Measurements from ENCODE around the gene ME1. TPM values are rescaled to one million over a fixed set of nuclear protein-coding genes. Genes with fewer than 3 reads are reported as not detected.
"Not testable (repeated sequence)": the region's sequence is repeated elsewhere in the genome, so short reads cannot be mapped to it uniquely, and the experiment has no call there.

Gene ME1
- total RNA-seq, 1 donor from 2014 or later, result 17.9 TPM

- intact Hi-C loops (cut with DNase I), result no loop called here
- DNase-seq (ENCODE audit: low spot score), result no peak
Observed at GRCh38 chr6:83202031-83202430, 228.8 kb downstream of the ME1 start.

GRCh38 chr6:83199863-83200225, 231.0 kb downstream of the ME1 start:
- DNase-seq (ENCODE audit: low spot score), result no peak
- intact Hi-C loops (cut with DNase I), result loop anchor here (10.0 kb wide), 1 partner anchor 955 kb away; the partner anchor contains the start of gene IBTK

GRCh38 chr6:83199173-83199862, 231.5 kb downstream of the ME1 start:
- DNase-seq (ENCODE audit: low spot score), result no peak
- intact Hi-C loops (cut with DNase I), result loop anchor here (10.0 kb wide), 1 partner anchor 955 kb away; the partner anchor contains the start of gene IBTK

- DNase-seq (ENCODE audit: low spot score), result no peak
- intact Hi-C loops (cut with DNase I), result loop anchor here (10.0 kb wide), 1 partner anchor 954 kb away; the partner anchor contains the start of gene IBTK
Observed at GRCh38 chr6:83198486-83199172, 232.2 kb downstream of the ME1 start.

GRCh38 chr6:83193747-83194566, 236.9 kb downstream of the ME1 start:
- DNase-seq (ENCODE audit: low spot score), result no peak
- intact Hi-C loops (cut with DNase I), result loop anchor here (5.0 to 10.0 kb wide), 2 partner anchors 127 to 949 kb away; partner anchors contain the start of genes DOP1A, IBTK and UBE3D

- intact Hi-C loops (cut with DNase I), result loop anchor here (5.0 to 10.0 kb wide), 2 partner anchors 126 to 948 kb away; partner anchors contain the start of genes DOP1A, IBTK and UBE3D
- peak; percentile 95 for DNase-seq (ENCODE audit: low spot score)
Observed at GRCh38 chr6:83192871-83193746, 237.7 kb downstream of the ME1 start, which contains the start of the genes PGM3 and RWDD2A. Gene PGM3, minus strand, starts transcription at chr6:83193265. Its CDS starts 2,253 bp downstream, at chr6:83191012. Gene RWDD2A, plus strand, starts transcription at chr6:83193357. Its CDS starts 1,095 bp downstream, at chr6:83194452.

- DNase-seq (ENCODE audit: low spot score), result no peak
- intact Hi-C loops (cut with DNase I), result loop anchor here (5.0 to 10.0 kb wide), 2 partner anchors 125 to 948 kb away; partner anchors contain the start of genes DOP1A, IBTK and UBE3D
Observed at GRCh38 chr6:83192456-83192855, 238.4 kb downstream of the ME1 start.

GRCh38 chr6:83191974-83192373, 238.9 kb downstream of the ME1 start:
- intact Hi-C loops (cut with DNase I), result loop anchor here (5.0 to 10.0 kb wide), 2 partner anchors 125 to 947 kb away; partner anchors contain the start of genes DOP1A, IBTK and UBE3D
- not testable (repeated sequence) for DNase-seq (ENCODE audit: low spot score)

- DNase-seq (ENCODE audit: low spot score), result no peak
- intact Hi-C loops (cut with DNase I), result loop anchor here (5.0 to 10.0 kb wide), 2 partner anchors 123 to 946 kb away; partner anchors contain the start of genes DOP1A, IBTK and UBE3D
Observed at GRCh38 chr6:83190626-83191025, 240.2 kb downstream of the ME1 start.

GRCh38 chr6:83188501-83188900, 242.3 kb downstream of the ME1 start:
- DNase-seq (ENCODE audit: low spot score), result no peak
- intact Hi-C loops (cut with DNase I), result loop anchor here (10.0 kb wide), 1 partner anchor 234 kb away; no protein-coding TSS in a partner anchor

- DNase-seq (ENCODE audit: low spot score), result no peak
- intact Hi-C loops (cut with DNase I), result loop anchor here (10.0 kb wide), 1 partner anchor 230 kb away; no protein-coding TSS in a partner anchor
Observed at GRCh38 chr6:83185096-83185495, 245.8 kb downstream of the ME1 start.

- intact Hi-C loops (cut with DNase I), result loop anchor here (10.0 kb wide), 1 partner anchor 228 kb away; no protein-coding TSS in a partner anchor
- no peak for DNase-seq (ENCODE audit: low spot score)
Observed at GRCh38 chr6:83183082-83183828, 247.6 kb downstream of the ME1 start.

- DNase-seq (ENCODE audit: low spot score), result no peak
- intact Hi-C loops (cut with DNase I), result loop anchor here (10.0 kb wide), 1 partner anchor 227 kb away; no protein-coding TSS in a partner anchor
Observed at GRCh38 chr6:83182114-83182513, 248.7 kb downstream of the ME1 start.

- intact Hi-C loops (cut with DNase I), result loop anchor here (10.0 kb wide), 1 partner anchor 226 kb away; no protein-coding TSS in a partner anchor
Observed at GRCh38 chr6:83180426-83180950, 250.4 kb downstream of the ME1 start.

GRCh38 chr6:83176246-83176645, 254.6 kb downstream of the ME1 start:
- intact Hi-C loops (cut with DNase I), result no loop called here

More at GRCh38 chr6:83180426-83180950, 250.4 kb downstream of the ME1 start:
- no peak for DNase-seq (ENCODE audit: low spot score)

GRCh38 chr6:83169511-83169910, 261.3 kb downstream of the ME1 start:
- no peak for DNase-seq (ENCODE audit: low spot score)
- intact Hi-C loops (cut with DNase I), result no loop called here

More at GRCh38 chr6:83176246-83176645, 254.6 kb downstream of the ME1 start:
- no peak for DNase-seq (ENCODE audit: low spot score)

GRCh38 chr6:83169106-83169505, 261.7 kb downstream of the ME1 start:
- intact Hi-C loops (cut with DNase I), result no loop called here
- no peak for DNase-seq (ENCODE audit: low spot score)

Measured in cardiac septum (tissue), 1 donor.